Ecto neural progenitor cell (in vitro differentiated cells): ENCODE data around the gene SCGB3A1.

ENCODE experiments used
- DNase-seq: peaks from one replicate; pipeline ENCODE4 v3.0.0-alpha.2; 2018; ENCODE audit warnings: low spot score

The SCGB3A1 gene

DNA sequence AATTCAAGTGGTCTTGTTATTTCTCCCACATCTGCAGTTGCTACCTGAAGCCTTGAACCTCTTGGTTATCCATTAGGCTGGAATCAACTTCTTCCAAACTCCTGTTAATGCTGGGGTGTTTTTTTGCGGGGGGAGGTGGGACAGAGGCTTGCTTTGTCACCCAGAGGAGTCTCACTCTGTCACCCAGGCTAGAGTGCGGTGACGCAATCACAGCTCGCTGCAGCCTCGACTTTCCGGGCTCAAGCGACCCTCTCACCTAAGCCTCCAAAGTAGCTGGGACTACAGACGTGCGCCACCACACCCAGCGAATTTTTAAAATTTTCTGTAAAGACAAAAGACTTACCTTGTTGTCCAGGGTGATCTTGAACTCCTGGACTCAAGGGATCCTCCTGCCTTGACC, 4.4 kb downstream of the SCGB3A1 start:
- no peak for DNase-seq

DNA sequence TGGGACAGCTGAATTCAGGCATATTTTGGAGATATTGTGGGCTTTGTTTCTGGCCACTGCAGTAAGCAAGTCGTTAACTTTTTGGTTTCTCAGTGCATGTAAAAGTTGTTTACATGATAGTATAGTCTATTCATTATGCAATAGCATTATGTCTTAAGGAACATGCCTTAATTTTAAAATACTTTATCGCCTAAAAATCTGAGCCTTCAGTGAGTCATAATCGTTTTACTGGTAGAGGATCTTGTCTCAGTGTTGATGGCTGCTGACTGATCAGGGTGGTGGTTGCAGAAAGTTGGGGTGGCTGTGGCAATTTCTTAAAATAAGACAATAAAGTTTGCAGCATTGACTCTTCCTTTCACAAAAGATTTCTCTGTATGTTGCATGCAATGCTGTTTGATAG, 5.1 kb downstream of the SCGB3A1 start:
- no peak for DNase-seq

DNA sequence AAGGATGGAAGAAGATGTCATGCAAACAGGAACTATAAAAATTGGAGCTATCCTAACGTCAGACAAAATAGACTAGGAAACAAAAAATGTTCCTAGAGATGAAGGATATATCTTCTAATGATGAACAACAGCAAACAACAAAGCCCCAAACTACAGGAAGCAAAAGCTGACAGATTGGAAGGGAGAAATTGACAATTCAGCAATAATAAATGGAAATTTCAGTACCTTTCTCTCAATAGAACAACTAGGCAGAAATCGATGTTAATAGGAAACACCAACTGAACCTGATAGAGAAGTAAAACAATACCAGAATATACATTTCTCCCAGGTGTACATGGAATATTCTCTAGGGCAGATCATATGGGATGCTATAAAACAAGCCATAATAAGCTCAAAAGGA, 7.6 kb downstream of the SCGB3A1 start:
- no peak for DNase-seq

GRCh38 chr5:180580681-180581080, 10.6 kb downstream of the SCGB3A1 start:
- DNase-seq: no peak

GRCh38 chr5:180575571-180575970, 15.7 kb downstream of the SCGB3A1 start:
- no peak for DNase-seq

DNA sequence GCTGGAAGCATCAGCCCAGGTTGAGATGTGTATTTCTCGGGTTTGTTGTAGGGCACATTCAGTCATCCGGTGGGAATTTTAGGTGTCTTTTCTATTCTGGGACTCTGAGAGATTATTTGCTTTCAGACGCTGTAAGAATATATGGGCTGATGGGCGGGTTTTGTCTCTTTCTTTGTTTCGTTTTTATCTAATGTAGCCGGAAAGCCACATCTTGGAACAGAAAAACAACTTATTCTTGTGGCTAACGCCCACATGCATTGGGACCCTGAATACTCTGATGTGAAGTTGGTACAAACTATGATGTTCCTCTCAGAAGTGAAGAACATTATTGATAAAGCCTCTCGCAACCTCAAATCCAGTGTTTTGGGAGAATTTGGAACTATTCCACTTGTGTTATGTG, 22.4 kb downstream of the SCGB3A1 start:
- no peak for DNase-seq

DNA sequence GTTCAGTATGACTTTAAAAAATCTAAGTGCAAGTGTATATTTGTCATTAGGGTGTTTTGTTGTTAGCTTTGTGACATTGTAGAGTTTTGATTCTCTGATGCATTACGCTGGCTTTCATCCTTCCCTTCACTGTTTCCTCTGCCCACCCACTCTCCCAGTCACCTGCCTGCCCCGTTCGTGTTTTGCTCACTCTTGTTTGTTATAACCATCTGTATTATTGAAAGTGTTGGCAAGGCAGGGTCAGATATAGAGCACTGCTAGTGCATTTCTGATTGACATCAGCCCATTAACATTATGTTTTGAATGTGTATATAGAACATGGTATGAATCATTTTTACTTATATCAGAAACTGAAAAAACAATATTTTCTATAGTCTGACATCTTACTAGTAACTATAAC, 27.3 kb downstream of the SCGB3A1 start:
- DNase-seq: no peak

- DNase-seq: no peak
These were observed 33.1 kb downstream of the SCGB3A1 start for GRCh38 chr5:180558232-180558631.

GRCh38 chr5:180557217-180557809, 34.0 kb downstream of the SCGB3A1 start:
- DNase-seq: no peak

DNA sequence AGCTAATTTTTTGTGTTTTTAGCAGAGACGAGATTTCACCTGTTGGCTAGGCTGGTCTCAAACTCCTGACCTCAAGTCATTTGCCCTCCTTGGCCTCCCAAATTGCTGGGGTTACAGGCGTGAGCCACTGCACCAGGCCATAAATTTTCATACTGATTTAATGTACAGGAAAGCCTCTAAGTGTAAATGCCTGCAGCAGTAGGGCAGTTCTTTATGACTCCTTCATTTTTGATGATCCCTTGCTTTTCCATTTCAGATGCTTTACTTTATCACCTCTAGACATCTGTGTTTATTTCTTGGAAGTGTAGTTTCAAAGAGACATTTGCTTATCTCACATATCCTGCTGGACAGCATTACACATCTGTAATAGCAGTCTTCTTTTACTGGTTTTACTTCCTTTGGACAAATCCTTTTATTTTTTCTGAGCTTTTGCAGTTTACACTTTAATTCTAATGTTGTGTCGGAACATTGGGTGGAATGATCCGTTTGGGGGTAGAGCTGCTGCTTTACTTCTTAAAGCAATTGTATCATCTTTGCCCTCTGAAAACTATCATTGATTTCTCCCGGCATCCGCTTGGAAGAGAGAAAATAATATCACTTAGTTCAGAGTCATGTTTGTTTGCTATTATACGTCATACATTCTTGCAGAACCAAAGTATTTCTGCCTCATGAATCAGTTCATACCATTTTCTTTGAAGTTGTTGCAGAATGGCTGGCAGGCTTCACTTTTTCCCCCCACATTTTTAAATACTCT, 36.0 kb downstream of the SCGB3A1 start:
- no peak for DNase-seq

- no peak for DNase-seq
These were observed 37.8 kb downstream of the SCGB3A1 start for GRCh38 chr5:180553530-180553929.

DNA sequence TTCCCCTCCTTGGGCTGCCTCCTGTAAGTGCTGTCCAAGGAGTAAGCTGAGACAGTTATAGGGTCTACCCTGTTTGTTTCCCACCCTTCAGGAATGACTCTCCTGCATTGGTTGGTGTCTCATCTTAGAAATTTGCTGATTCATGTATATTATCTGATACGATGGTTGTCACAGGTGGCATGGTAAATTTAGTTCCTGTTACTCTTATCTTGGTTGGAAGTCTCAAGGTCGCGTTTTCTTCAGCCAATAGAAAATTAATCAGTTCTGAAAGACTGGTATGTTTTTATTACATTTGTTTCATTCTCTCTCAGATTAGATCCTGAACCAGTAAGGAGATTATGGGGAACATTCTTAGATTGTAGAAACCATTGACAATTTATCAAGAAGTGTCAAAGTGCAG, 42.7 kb downstream of the SCGB3A1 start:
- DNase-seq: no peak

DNA sequence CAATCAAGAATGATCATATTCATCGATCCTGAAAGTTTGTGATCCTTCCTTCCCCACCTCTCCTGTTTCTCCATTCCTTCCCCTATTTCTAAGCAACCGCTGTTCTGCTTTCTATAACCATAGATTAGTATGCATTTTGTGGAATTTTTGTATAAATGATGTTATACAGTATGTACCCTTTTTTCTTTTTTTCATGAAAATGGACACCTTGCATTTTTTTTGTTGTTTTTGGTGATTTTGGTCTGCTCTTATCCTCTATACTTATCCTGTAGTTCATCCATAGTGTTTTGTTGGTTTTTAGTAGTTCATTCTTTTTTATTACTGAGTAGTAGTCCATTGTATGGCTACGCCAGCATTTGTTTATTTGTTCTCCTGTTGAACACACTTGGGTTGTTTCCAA, 46.1 kb downstream of the SCGB3A1 start:
- DNase-seq: no peak

DNA sequence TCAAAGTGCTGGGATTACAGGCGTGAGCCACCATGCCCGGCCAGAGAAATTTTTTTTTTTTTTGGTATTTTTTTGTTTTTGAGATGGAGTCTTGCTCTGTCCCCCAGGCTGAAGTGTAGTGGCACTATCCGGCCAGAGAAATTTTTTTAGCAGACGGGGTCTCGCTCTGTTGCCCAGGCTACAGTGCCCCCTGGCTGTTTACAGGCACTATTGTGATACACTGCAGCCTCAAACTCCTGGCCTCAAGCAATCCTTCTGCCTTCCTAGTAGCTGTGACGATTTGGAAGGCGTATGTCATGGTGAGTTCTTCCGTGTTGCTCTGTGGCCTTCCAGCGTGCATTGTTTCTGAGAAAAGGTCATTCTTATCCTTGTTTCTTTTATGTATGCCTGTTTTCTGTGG, 49.6 kb downstream of the SCGB3A1 start:
- DNase-seq: no peak
